ENCODE results near the gene KRT81. TPM values are rescaled to one million over a fixed set of nuclear protein-coding genes. Genes with fewer than 3 reads are reported as not detected.
"Not testable (repeated sequence)": the region's sequence is repeated elsewhere in the genome, so short reads cannot be mapped to it uniquely, and the experiment has no call there.

KRT81 gene
- total and polyA plus RNA-seq, 9 donors: 0.04 to 0.22 (median 0.15) TPM; not detected in 2

DNA sequence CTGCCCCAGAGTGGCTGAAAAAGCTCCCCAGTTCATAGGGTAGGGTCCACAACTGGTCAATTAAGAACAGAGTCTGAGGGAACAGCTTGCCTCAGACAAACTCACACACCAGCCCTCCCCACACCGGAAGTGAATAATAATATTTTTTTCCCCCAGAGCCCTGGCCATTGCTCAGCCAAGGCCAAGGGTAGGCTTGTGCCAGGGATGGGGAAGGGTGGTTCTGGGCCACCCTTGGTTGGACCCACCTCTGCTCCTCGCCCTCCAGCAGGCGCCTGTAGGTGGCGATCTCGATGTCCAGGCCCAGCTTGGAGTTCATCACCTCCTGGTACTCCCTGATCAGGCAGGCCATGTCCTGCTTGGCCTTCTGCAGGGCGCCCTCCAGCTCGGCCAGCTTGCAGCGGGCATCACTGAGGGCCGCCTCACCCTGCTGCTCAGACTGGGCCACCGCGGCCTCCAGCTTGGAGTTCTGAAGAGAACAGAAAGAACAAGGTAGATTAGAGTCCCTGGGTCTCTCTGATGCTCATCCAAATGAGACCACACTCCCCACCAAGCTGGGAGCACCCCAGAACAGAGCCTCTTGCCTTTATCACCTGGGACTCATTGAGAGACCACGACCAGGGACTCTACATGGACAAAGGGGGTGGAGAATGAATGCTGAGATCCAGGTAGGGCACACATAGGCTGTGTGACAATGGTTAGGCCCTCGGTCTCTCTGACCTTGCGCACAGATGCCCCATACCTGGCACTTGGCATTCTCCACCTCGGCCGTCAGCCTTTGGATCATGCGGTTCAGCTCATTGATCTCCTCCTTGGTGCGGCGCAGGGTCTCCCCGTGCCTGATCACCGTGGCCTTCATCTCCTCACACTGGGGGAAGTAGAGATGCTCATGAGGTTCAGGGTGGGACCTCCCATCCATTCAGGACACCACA lies 4.2 kb downstream of the KRT81 start:
- WGBS (ENCODE audit: insufficient coverage): no CpG with 5 or more reads among the region's 21 CpGs
- H3K36me3 ChIP-seq (ENCODE audit: control insufficient read depth, insufficient read depth, low read length); H3K9me3 ChIP-seq (replicated peaks; ENCODE audit: control insufficient read depth, low read depth, low read length); DNase-seq; H3K4me3 ChIP-seq (ENCODE audit: low read length); H3K4me1 ChIP-seq (ENCODE audit: control insufficient read depth, insufficient read depth, low read length); H3K27ac ChIP-seq (ENCODE audit: low read length): not testable (repeated sequence)
- H3K27me3 ChIP-seq (ENCODE audit: control insufficient read depth, insufficient read depth, low read length): peaks cover 12% of the 10 kb centered on the region

DNA sequence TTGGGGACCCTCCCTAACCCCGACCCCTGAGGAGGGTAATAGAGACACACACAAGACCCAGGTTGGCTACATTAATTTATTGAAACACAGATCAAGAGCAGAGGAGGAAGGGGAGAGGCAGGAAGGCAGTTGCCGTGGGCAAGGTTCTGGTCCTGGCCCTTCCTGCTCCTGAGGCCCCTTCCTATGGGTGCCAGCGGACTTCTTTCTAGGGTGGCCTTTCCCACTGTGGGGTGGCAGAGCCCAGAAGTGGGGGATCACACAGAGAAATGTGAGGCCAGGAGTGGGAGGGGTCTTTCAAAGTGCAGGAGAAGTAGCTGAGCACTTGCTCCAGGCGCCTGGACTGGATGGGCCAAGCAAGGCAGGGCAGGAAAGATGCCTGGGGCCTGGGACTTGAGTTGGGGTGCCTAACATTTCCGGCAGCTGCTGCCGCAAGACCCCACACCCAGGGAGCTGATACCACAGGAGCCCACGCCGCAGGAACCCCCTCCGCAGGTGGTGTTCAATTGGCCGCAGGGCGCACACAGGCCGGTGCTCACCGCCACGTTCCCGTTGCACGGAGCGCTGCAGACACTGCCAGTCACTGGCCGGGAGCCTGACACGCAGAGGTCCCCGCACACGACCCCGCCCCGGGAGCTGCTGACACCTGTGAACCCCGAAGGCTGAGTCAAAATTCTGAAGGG lies 5.3 kb downstream of the KRT81 start:
- DNase-seq: no peak
- Histone ChIP-seq H3K9me3 (replicated peaks; ENCODE audit: control insufficient read depth, low read depth, low read length) (no peaks in the 10 kb centered on the region), H3K4me3 (ENCODE audit: low read length) (no peak overlapping the region), H3K27ac (ENCODE audit: low read length) (no peak overlapping the region), H3K27me3 (ENCODE audit: control insufficient read depth, insufficient read depth, low read length) (peaks cover 7% of the 10 kb centered on the region), H3K4me1 (ENCODE audit: control insufficient read depth, insufficient read depth, low read length) (peaks cover 4% of the 10 kb centered on the region), H3K36me3 (ENCODE audit: control insufficient read depth, insufficient read depth, low read length) (no peaks in the 10 kb centered on the region)
- 87% methylated on average over 22 of the region's 24 CpGs for WGBS (ENCODE audit: insufficient coverage)

DNA sequence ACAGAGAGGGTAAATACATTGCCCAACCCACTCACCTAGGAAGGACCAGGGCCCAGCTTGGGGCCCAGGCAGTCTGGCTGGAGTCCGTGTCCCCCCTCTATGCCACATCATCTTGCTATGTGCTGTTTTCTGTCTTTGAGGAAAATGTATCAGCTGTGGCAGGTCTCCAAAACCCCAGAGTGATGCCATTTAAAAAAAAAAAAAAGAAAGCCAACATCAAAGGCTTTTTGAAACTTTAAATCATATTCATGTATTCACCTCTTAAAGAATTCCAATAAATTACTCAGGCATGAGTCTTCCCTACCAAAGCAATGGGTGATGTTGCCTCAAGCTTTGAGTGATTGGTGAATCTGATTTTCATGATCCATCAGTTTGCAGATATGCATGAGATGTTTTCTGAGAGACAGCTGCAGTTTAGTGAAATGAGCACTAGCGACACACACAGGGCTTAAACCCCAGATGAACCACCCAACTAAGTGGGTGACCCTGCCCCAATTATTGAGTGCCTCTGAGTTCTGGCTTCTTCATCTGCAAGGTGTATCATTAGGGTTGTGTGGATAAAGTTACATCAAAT lies 6.1 kb downstream of the KRT81 start:
- H3K36me3 ChIP-seq (ENCODE audit: control insufficient read depth, insufficient read depth, low read length): no peaks in the 10 kb centered on the region
- no peaks in the 10 kb centered on the region for H3K9me3 ChIP-seq (replicated peaks; ENCODE audit: control insufficient read depth, low read depth, low read length)
- peaks cover 12% of the 10 kb centered on the region for H3K4me1 ChIP-seq (ENCODE audit: control insufficient read depth, insufficient read depth, low read length)
- H3K4me3 ChIP-seq (ENCODE audit: low read length): no peak overlapping the region
- no CpG with 5 or more reads among the region's 2 CpGs for WGBS (ENCODE audit: insufficient coverage)
- H3K27me3 ChIP-seq (ENCODE audit: control insufficient read depth, insufficient read depth, low read length): peaks cover 7% of the 10 kb centered on the region
- H3K27ac ChIP-seq (ENCODE audit: low read length): no peak overlapping the region
- no peak for DNase-seq

GRCh38 chr12:52284562-52285171 lies 6.7 kb downstream of the KRT81 start:
- Histone ChIP-seq H3K27me3 (ENCODE audit: control insufficient read depth, insufficient read depth, low read length) (peaks cover 7% of the 10 kb centered on the region), H3K27ac (ENCODE audit: low read length) (no peak overlapping the region), H3K4me1 (ENCODE audit: control insufficient read depth, insufficient read depth, low read length) (peaks cover 16% of the 10 kb centered on the region), H3K36me3 (ENCODE audit: control insufficient read depth, insufficient read depth, low read length) (no peaks in the 10 kb centered on the region), H3K4me3 (ENCODE audit: low read length) (no peak overlapping the region), H3K9me3 (replicated peaks; ENCODE audit: control insufficient read depth, low read depth, low read length) (no peaks in the 10 kb centered on the region)
- no CpG with 5 or more reads among the region's 4 CpGs for WGBS (ENCODE audit: insufficient coverage)
- no peak for DNase-seq

DNA sequence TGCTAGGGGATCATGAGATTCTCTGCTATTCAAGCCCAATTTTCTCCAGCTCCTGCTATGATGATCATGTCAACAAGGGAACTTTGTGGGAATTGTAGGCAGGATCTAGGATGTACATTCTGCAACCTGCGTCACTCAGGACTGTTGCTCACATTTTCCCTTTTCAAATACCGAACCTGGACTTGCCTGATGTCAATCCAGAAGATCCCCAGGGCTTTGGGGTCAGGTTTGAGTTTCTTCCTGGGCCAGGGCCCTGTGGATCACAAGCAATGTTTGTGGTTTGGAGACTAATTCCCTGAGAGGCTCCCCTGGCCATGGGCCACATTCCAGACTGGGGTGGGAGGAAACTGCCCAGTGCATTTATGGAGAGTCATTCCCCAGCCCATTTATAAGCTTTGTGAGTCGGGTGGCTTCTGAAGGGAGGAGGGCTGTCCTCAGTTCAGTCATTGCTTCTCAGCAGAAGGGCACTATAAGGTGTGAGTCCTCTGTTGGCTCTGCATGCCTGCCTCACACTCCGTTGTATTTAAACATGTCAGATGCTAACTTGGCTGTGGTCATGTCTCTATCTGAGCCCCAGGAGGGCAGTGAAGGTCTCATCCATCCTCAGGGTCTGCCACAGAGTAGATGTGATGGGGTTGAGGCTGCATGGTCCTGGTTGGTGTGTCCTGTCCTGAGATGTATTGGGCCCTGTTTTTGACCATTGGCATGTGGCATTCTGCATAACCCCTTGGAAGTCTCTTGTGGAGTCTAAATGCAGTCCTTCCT lies 10.4 kb downstream of the KRT81 start:
- peak; percentile 39 for DNase-seq
- Histone ChIP-seq H3K27ac (ENCODE audit: low read length) (no peak overlapping the region), H3K4me1 (ENCODE audit: control insufficient read depth, insufficient read depth, low read length) (peaks cover 29% of the 10 kb centered on the region), H3K4me3 (ENCODE audit: low read length) (no peak overlapping the region), H3K27me3 (ENCODE audit: control insufficient read depth, insufficient read depth, low read length) (peaks cover 26% of the 10 kb centered on the region), H3K9me3 (replicated peaks; ENCODE audit: control insufficient read depth, low read depth, low read length) (no peaks in the 10 kb centered on the region), H3K36me3 (ENCODE audit: control insufficient read depth, insufficient read depth, low read length) (no peaks in the 10 kb centered on the region)
- 60% methylated on average over 1 of the region's 4 CpGs for WGBS (ENCODE audit: insufficient coverage)

DNA sequence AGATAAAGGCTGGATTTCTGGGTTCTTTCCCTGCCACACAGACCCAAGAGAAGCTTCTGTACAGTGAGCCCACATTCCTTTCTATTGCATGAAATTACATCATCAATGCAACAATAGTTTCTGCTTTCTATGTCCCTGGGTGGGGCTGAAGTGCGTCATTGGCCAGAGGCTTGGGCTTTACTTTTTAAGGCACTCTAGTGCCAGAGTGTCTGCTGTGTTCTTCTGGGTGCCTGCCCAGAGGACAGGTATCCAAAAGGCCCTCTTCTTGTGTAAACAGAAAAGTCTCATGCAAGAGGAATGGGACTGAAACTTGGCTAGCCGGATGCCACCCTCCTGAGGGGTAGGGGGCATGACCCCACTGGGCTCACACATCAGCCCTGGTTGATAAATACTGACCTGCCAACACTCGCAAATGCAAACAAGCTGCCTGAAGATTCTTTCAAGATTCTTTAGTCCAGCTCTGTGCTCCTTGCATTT lies 11.0 kb downstream of the KRT81 start:
- Histone ChIP-seq H3K4me1 (ENCODE audit: control insufficient read depth, insufficient read depth, low read length) (peaks cover 29% of the 10 kb centered on the region), H3K36me3 (ENCODE audit: control insufficient read depth, insufficient read depth, low read length) (no peaks in the 10 kb centered on the region), H3K27me3 (ENCODE audit: control insufficient read depth, insufficient read depth, low read length) (peaks cover 31% of the 10 kb centered on the region), H3K9me3 (replicated peaks; ENCODE audit: control insufficient read depth, low read depth, low read length) (no peaks in the 10 kb centered on the region), H3K4me3 (ENCODE audit: low read length) (no peak overlapping the region), H3K27ac (ENCODE audit: low read length) (no peak overlapping the region)
- WGBS (ENCODE audit: insufficient coverage): 55% methylated on average over 2 of the region's 3 CpGs
- DNase-seq: no peak

DNA sequence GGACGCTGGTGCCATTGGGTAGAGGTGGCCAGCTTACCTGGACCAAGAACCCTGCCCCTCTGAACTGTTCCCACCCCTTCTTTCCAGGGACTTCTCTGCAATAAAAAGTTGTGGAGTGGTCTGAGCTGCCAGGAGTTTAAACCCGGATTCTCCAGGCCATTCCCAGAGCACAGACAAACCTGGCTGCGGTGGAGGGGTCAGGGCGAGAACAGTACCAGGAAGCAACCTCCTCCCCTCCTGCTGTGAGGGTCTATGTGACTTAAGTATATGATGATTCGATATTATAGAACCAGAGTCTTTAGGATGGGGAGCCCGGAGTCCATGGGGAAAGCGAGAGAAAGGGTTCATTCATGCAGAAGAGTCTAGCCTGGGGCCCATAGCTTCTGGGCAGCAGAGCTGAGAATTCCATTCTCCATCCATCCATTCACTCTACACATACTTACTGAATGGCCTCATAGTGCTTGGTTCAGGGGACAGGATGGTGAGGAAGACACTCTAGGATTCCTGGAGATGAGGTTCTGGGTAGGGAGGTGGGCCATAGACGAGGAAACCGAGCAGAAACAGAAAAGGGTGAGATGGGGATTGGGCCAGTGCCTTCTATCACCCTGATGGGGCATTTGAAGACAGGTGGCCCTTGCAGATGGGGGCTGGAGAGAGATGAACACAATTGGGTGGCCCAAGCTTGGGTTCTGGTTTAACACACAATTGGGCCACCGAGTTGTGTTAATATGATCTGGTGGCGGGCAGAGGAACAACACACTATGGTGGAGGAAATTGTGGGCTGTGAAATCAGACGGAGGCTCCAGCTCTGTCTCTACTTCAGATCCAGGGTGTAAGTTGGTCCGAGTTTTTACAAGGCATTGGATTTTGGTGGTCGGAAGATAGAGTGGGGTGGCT lies 11.7 kb downstream of the KRT81 start:
- H3K9me3 ChIP-seq (replicated peaks; ENCODE audit: control insufficient read depth, low read depth, low read length): no peaks in the 10 kb centered on the region
- no peak for DNase-seq
- peaks cover 36% of the 10 kb centered on the region for H3K27me3 ChIP-seq (ENCODE audit: control insufficient read depth, insufficient read depth, low read length)
- peaks cover 29% of the 10 kb centered on the region for H3K4me1 ChIP-seq (ENCODE audit: control insufficient read depth, insufficient read depth, low read length)
- 97% methylated on average over 5 of the region's 14 CpGs for WGBS (ENCODE audit: insufficient coverage)
- no peak overlapping the region for H3K4me3 ChIP-seq (ENCODE audit: low read length)
- no peaks in the 10 kb centered on the region for H3K36me3 ChIP-seq (ENCODE audit: control insufficient read depth, insufficient read depth, low read length)
- H3K27ac ChIP-seq (ENCODE audit: low read length): no peak overlapping the region

DNA sequence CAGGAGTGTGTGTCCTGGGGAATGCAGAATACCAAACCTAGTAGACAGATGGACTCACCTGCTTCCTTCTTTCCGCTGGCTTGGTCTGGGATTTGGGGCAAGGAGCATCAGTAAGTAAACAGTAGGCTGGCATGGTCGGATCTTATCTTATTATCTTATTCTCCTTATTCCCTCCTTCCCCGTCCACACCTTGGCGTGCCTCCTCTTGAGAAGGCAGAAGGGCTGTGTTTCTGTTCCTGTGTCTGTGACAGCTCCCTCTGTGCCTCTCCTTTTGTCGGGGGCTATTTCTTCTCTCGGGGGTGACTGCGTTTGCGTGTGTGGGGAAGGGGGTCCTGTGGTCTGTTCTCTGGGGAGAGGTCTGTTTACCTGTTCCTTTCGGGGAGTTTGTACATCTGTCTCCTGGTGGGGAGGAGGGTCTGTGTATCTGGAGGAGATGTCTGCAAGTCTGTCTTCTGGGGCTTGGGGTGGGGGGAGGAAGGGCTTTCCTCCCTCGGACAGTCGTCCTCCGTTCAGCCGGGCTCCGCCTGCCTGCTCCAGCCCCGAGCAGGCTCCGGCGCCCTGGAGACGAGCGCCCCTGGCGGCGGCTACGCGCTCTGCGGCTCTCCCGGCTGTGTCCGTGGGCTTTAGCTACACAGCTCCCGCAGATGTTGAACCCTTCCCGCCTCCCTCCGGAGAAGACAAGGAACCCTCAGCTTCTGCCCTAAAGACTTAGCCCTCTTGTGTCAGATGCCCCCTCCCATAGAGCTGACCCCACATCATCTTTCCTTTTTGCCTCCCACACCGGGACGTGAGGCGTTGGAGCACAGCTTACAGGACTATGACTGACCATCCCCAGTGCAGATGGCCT lies 12.5 kb downstream of the KRT81 start:
- Histone ChIP-seq H3K4me1 (ENCODE audit: control insufficient read depth, insufficient read depth, low read length) (peaks cover 29% of the 10 kb centered on the region), H3K4me3 (ENCODE audit: low read length) (no peak overlapping the region), H3K9me3 (replicated peaks; ENCODE audit: control insufficient read depth, low read depth, low read length) (no peaks in the 10 kb centered on the region), H3K27me3 (ENCODE audit: control insufficient read depth, insufficient read depth, low read length) (peaks cover 39% of the 10 kb centered on the region), H3K27ac (ENCODE audit: low read length) (no peak overlapping the region), H3K36me3 (ENCODE audit: control insufficient read depth, insufficient read depth, low read length) (no peaks in the 10 kb centered on the region)
- 4% methylated on average over 21 of the region's 32 CpGs for WGBS (ENCODE audit: insufficient coverage)
- peak; percentile 70 for DNase-seq

Data from muscle of leg (tissue), 11 donors.